ENCODE data around the gene C11orf68. TPM values are rescaled to one million over a fixed set of nuclear protein-coding genes. Genes with fewer than 3 reads are reported as not detected.

Gene C11orf68
- total and polyA plus RNA-seq, 8 donors: 10.2 to 20.8 (median 13.8) TPM

DNA sequence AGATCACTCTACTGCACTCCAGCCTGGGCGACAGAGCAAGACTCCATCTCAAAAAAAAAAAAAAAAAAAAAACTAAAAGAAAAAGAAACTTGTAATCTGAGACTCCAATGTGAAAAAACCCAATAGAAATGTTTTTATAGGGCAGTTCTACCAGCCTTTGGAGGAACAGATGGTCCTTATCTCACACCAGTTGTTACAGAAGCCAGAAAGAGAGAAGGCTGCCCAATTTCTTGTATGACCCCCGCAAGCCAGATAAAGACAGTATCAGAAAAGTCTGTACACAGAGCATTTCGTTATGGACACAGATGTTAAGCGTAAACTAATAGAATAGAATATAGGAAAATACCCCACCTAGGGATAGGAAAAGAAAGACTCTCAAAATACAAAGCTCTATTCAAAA lies 15.2 kb upstream of the C11orf68 start:
- FAIRE-seq: no peak
- no peak for DNase-seq
- 19 to 27% methylated on average over 4 of the region's 4 CpGs for WGBS, 2 donors
- Histone ChIP-seq H3K27me3 (no peaks in the 10 kb centered on the region), H3K4me1 (no peaks in the 10 kb centered on the region), H3K27ac (no peak overlapping the region), H3K4me3 (no peak overlapping the region), H3K9me3 (no peaks in the 10 kb centered on the region), H3K36me3 (no peaks in the 10 kb centered on the region)
- TF ChIP-seq, protein P1, sequence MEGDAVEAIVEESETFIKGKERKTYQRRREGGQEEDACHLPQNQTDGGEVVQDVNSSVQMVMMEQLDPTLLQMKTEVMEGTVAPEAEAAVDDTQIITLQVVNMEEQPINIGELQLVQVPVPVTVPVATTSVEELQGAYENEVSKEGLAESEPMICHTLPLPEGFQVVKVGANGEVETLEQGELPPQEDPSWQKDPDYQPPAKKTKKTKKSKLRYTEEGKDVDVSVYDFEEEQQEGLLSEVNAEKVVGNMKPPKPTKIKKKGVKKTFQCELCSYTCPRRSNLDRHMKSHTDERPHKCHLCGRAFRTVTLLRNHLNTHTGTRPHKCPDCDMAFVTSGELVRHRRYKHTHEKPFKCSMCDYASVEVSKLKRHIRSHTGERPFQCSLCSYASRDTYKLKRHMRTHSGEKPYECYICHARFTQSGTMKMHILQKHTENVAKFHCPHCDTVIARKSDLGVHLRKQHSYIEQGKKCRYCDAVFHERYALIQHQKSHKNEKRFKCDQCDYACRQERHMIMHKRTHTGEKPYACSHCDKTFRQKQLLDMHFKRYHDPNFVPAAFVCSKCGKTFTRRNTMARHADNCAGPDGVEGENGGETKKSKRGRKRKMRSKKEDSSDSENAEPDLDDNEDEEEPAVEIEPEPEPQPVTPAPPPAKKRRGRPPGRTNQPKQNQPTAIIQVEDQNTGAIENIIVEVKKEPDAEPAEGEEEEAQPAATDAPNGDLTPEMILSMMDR (IDR thresholded peaks at IDR 0.05): no peak
- peak in 1 of 4 donors; percentile 70 for ATAC-seq
- intact Hi-C loops (cut with DNase I): no loop called here

DNA sequence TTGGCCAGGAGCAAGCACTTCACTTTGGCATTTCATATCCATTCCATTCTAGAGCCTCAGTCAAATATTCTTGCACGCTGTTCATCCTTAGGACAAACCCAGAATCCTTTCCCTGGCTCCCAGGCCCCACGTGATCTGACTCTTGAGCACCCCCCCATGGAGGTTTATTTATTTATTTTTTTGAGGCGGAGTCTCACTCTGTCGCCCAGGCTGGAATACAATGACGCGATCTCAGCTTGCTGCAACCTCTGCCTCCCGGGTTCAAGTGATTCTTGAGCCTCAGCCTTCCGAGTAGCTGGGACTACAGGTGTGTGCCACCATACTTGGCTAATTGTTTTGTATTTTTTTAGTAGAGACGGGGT lies 13.7 kb upstream of the C11orf68 start:
- H3K4me3 ChIP-seq: no peak overlapping the region
- TF ChIP-seq, protein P1 (IDR thresholded peaks at IDR 0.05): no peak
- FAIRE-seq: no peak
- no peaks in the 10 kb centered on the region for H3K4me1 ChIP-seq
- no peaks in the 10 kb centered on the region for H3K27me3 ChIP-seq
- intact Hi-C loops (cut with DNase I): no loop called here
- ATAC-seq: no peak
- 32 to 42% methylated on average over 9 of the region's 9 CpGs for WGBS, 2 donors
- no peak for DNase-seq
- no peak overlapping the region for H3K27ac ChIP-seq
- H3K36me3 ChIP-seq: no peaks in the 10 kb centered on the region
- no peaks in the 10 kb centered on the region for H3K9me3 ChIP-seq

DNA sequence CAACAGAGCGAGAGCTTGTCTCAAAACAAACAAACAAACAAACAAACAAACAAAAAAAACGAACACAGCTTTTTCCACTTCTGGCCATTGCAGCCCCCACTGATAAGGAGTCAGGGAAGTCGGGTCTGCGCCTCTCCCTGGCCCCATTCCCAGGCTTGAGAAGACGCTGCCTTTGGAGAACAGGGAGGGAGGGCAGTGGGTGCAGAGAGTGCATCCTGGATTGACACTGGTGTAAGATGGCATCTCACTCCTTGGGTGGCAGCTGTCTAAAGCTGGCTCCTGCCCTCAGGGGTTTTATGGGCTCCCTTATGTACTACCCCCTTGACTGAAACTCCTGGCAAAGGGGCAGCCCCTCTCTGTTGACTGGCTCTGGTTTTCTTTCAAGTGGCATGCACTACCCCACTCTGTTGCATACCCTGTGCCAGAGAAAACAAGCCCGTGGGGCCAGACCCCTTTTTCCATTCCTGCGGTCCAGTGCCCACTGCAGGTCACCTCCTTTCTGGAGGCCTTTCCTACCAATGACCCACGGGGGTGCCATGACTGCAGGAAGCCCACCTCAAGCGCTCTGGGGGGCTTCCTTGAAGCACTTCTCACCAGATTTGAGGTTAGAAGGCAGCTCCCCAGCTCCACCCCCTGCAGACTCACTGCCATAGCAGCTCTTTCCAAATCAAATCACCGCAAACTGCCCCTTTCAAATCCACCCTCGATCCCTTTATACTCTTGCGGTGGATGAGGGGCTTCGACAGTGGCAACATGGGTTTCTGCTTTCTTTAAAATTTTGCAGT lies 13.1 kb upstream of the C11orf68 start:
- TF ChIP-seq, protein P1 (IDR thresholded peaks at IDR 0.05): no peak
- intact Hi-C loops (cut with DNase I): no loop called here
- Histone ChIP-seq H3K27me3 (no peaks in the 10 kb centered on the region), H3K4me3 (no peak overlapping the region), H3K27ac (no peak overlapping the region), H3K9me3 (no peaks in the 10 kb centered on the region), H3K36me3 (no peaks in the 10 kb centered on the region), H3K4me1 (no peaks in the 10 kb centered on the region)
- no peak for FAIRE-seq
- no peak for ATAC-seq
- WGBS, 2 donors: 56 to 59% methylated on average over 13 of the region's 13 CpGs
- DNase-seq: no peak

DNA sequence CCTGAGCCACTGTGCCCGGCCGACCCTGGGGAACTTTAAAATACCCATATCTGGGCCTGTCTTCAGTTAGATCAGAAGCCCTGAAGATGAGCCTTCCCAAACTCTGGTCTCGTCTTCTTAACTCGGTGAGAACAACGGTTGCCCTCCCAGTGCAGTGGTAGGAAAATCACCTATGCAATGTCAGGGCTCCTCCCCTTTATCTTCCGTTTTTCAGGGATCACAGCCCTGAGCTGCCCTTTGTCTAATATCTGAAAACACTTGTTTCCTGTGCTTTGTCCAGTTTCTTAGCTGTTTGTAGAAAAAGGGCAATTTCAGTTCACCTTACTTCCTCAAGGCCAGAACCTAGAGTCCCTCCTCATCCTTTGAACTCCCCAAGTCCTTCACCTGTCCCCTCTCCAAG lies 9.8 kb upstream of the C11orf68 start:
- no peaks in the 10 kb centered on the region for H3K36me3 ChIP-seq
- H3K27ac ChIP-seq: no peak overlapping the region
- no peak for FAIRE-seq
- no peaks in the 10 kb centered on the region for H3K9me3 ChIP-seq
- no peak overlapping the region for H3K4me3 ChIP-seq
- TF ChIP-seq, protein P1 (IDR thresholded peaks at IDR 0.05): no peak
- H3K27me3 ChIP-seq: no peaks in the 10 kb centered on the region
- no peak for ATAC-seq
- intact Hi-C loops (cut with DNase I): no loop called here
- no peak for DNase-seq
- WGBS, 2 donors: 59 to 71% methylated on average over 6 of the region's 6 CpGs
- no peaks in the 10 kb centered on the region for H3K4me1 ChIP-seq

DNA sequence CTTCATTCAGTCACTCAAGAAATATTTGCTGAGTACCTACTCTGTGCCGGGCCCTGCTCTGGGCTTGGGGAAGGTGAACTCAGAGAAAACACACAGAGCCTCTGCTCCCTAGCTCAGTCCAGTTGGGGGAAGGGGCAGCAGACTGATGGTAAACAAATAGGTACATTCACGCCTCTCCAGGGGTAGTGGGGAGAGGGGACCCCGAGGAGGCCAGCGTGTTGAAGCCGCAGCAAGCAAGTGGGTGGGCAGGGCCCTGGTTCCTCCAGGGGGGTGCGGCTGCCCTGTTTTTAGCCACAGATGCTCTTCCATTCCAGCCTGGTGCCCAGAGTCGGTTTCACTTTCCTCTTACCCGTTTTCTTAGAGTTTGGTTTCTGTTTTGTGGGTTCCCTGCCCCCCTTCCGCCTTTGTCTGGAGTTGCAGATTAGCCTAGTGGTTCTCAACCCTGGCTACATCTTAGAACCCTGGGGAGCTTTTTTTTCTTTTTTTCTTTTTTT lies 9.1 kb upstream of the C11orf68 start:
- DNase-seq: no peak
- no peaks in the 10 kb centered on the region for H3K9me3 ChIP-seq
- 53 to 60% methylated on average over 9 of the region's 9 CpGs for WGBS, 2 donors
- no peaks in the 10 kb centered on the region for H3K4me1 ChIP-seq
- no peak overlapping the region for H3K27ac ChIP-seq
- H3K4me3 ChIP-seq: no peak overlapping the region
- TF ChIP-seq, protein P1 (IDR thresholded peaks at IDR 0.05): no peak
- no peaks in the 10 kb centered on the region for H3K27me3 ChIP-seq
- intact Hi-C loops (cut with DNase I): no loop called here
- FAIRE-seq: no peak
- ATAC-seq: peak in 2 of 4 donors; percentile 58 to 69
- no peaks in the 10 kb centered on the region for H3K36me3 ChIP-seq
